Measurements from ENCODE around the gene MTA1. TPM values are rescaled to one million over a fixed set of nuclear protein-coding genes. Genes with fewer than 3 reads are reported as not detected.

The MTA1 gene
- total RNA-seq, 3 donors from 2014 or later (not counting 1 experiment from before 2014, with no cell fraction given) = 104 to 125 (median 112) TPM

DNA sequence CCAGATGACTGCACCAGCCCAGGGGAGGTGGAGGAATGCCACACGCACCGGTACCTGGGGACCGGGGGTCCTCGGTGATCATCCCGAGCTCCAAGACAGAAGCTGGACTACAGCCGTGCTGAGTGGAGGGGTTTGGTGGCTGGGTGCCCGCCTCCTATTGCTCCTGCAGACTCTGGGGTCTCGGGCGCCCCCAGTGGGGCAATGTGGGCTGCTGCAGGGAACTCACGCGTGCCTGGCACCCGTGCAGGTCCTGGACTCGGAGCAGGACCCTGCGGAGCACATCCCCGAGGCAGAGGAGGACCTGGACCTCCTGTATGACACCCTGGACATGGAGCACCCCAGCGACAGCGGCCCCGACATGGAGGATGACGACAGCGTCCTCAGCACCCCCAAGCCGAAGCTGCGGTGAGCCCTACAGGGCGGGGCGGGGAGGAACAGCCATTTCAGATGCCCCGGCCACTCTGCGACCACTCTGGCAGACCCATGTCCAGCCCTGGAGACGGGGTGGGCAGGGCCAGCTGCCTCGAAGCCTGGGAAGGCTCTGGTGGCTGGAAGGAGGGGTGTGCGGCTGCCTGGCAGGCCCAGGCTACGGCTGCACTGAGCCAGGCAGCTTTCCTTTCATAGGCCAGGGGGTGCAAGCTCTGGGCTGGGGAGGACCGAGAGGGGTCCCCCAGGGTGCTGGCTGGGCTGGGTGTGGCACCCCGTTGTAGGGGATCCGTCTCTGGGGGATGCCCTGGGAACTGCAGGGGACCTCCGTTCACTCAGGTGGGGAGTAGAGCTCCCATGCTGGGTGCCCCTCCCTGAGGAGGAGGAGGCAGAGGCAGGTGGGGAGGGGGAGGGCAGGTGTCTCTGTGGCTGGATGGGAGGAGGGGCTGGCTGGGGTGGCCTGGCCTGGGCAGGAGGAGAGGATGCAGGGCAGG lies 42.8 kb upstream of the MTA1 start:
- H3K4me3 ChIP-seq (ENCODE audit: low read length) = no peak overlapping the region
- Mint-ChIP-seq H3K4me1 (peaks cover 10 to 11% of the 10 kb centered on the region in 2 donors), H3K27ac (peak overlapping the region; percentile 85 to 90), H3K36me3 (no peaks in the 10 kb centered on the region), H3K9me3 (no peaks in the 10 kb centered on the region), H3K27me3 (ENCODE audit: low read depth in 2 of 2) (no peaks in the 10 kb centered on the region), H3K4me3 (no peak overlapping the region)
- H3K36me3 ChIP-seq (ENCODE audit: control insufficient read depth, insufficient read depth, low read length) = peaks cover 2% of the 10 kb centered on the region
- H3K4me1 ChIP-seq (ENCODE audit: control insufficient read depth, insufficient read depth, low read length) = peaks cover 44% of the 10 kb centered on the region
- H3K27ac ChIP-seq (ENCODE audit: low read length) = peak overlapping the region; percentile 51
- DNase-seq = no peak
- no peak for ATAC-seq
- TF ChIP-seq, protein P1, sequence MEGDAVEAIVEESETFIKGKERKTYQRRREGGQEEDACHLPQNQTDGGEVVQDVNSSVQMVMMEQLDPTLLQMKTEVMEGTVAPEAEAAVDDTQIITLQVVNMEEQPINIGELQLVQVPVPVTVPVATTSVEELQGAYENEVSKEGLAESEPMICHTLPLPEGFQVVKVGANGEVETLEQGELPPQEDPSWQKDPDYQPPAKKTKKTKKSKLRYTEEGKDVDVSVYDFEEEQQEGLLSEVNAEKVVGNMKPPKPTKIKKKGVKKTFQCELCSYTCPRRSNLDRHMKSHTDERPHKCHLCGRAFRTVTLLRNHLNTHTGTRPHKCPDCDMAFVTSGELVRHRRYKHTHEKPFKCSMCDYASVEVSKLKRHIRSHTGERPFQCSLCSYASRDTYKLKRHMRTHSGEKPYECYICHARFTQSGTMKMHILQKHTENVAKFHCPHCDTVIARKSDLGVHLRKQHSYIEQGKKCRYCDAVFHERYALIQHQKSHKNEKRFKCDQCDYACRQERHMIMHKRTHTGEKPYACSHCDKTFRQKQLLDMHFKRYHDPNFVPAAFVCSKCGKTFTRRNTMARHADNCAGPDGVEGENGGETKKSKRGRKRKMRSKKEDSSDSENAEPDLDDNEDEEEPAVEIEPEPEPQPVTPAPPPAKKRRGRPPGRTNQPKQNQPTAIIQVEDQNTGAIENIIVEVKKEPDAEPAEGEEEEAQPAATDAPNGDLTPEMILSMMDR (IDR thresholded peaks at IDR 0.05) = no peak
- WGBS (ENCODE audit: insufficient coverage) = 95% methylated on average over 34 of the region's 34 CpGs
- H3K27me3 ChIP-seq (ENCODE audit: control insufficient read depth, insufficient read depth, low read length) = no peaks in the 10 kb centered on the region
- H3K9me3 ChIP-seq (ENCODE audit: control insufficient read depth, insufficient read depth, low read length) = no peaks in the 10 kb centered on the region
- intact Hi-C loops (cut with micrococcal nuclease) = no loop called here

DNA sequence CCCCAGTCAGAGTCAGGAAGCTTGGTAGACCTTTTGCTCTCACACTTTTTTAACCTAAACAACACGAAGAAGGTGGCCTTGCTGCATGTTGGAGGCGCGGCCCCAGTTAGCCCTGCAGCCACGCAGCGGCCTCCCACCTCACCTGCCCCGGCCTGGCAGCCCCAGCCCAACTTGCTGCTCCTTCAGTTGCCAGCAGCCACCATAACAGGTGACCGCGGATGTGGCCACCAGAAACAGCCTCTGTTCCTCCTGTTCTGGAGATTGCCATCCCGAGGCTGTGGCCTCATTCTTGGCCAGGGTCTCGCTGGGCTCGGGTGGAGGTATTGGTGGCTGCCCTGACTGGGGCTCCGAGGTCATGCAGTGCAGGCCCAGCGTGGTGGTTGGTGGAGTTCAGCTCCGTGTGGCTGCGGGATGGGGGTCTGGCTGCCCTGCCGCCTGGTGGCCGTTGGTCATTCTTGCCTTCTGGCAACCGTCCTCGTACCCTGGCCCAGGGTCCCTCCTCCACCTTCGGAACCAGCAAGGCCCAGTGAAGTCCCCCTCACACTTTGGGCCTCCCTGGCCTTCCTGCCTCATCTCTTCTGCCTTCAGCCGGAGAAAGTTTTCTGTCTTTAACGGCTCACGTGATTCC lies 42.0 kb upstream of the MTA1 start:
- Mint-ChIP-seq H3K27me3 (ENCODE audit: low read depth in 2 of 2) (no peaks in the 10 kb centered on the region), H3K36me3 (no peaks in the 10 kb centered on the region), H3K27ac (peak overlapping the region in 1 of 2 donors; percentile 46), H3K4me3 (peak overlapping the region; percentile 9), H3K4me1 (peaks cover 10 to 11% of the 10 kb centered on the region in 2 donors), H3K9me3 (no peaks in the 10 kb centered on the region)
- H3K4me1 ChIP-seq (ENCODE audit: control insufficient read depth, insufficient read depth, low read length) = peaks cover 41% of the 10 kb centered on the region
- no peaks in the 10 kb centered on the region for H3K9me3 ChIP-seq (ENCODE audit: control insufficient read depth, insufficient read depth, low read length)
- ATAC-seq (no peak), DNase-seq (no peak)
- H3K27ac ChIP-seq (ENCODE audit: low read length) = no peak overlapping the region
- WGBS (ENCODE audit: insufficient coverage) = 85% methylated on average over 23 of the region's 23 CpGs
- no peaks in the 10 kb centered on the region for H3K27me3 ChIP-seq (ENCODE audit: control insufficient read depth, insufficient read depth, low read length)
- no peak overlapping the region for H3K4me3 ChIP-seq (ENCODE audit: low read length)
- TF ChIP-seq, protein P1 (IDR thresholded peaks at IDR 0.05) = no peak
- intact Hi-C loops (cut with micrococcal nuclease) = no loop called here
- H3K36me3 ChIP-seq (ENCODE audit: control insufficient read depth, insufficient read depth, low read length) = peaks cover 2% of the 10 kb centered on the region

DNA sequence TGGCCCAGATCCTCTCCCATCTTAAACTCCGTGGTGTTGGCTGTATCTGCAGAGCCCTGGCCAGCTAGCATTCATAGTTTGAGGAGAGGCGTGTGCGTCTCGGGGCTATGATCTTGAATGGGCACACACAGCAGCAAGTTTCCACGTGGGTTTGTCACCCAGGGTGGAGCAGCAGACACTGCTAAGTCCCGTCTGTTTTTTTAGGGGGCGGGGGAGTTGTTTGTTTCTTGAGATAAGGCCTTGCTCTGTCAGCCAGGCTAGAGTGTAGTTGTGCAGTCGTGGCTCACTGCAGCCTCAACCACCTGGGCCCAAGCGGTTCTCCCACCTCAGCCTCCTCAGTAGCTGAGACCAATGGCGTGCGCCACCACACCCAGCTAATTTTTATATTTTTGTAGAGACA lies 41.4 kb upstream of the MTA1 start:
- intact Hi-C loops (cut with micrococcal nuclease) = no loop called here
- Mint-ChIP-seq H3K36me3 (no peaks in the 10 kb centered on the region), H3K27me3 (ENCODE audit: low read depth in 2 of 2) (no peaks in the 10 kb centered on the region), H3K4me1 (peaks cover 10 to 11% of the 10 kb centered on the region in 2 donors), H3K4me3 (peak overlapping the region; percentile 9), H3K27ac (peak overlapping the region in 1 of 2 donors; percentile 46), H3K9me3 (no peaks in the 10 kb centered on the region)
- peaks cover 41% of the 10 kb centered on the region for H3K4me1 ChIP-seq (ENCODE audit: control insufficient read depth, insufficient read depth, low read length)
- no peak overlapping the region for H3K27ac ChIP-seq (ENCODE audit: low read length)
- WGBS (ENCODE audit: insufficient coverage) = 64% methylated on average over 11 of the region's 11 CpGs
- H3K36me3 ChIP-seq (ENCODE audit: control insufficient read depth, insufficient read depth, low read length) = peaks cover 2% of the 10 kb centered on the region
- H3K4me3 ChIP-seq (ENCODE audit: low read length) = no peak overlapping the region
- H3K9me3 ChIP-seq (ENCODE audit: control insufficient read depth, insufficient read depth, low read length) = no peaks in the 10 kb centered on the region
- ATAC-seq = no peak
- DNase-seq = no peak
- H3K27me3 ChIP-seq (ENCODE audit: control insufficient read depth, insufficient read depth, low read length) = no peaks in the 10 kb centered on the region
- TF ChIP-seq, protein P1 (IDR thresholded peaks at IDR 0.05) = no peak

Data from natural killer cell (primary cell).